ENCODE results near the gene RERG. TPM values are rescaled to one million over a fixed set of nuclear protein-coding genes. Genes with fewer than 3 reads are reported as not detected.

RERG gene
- total and polyA plus RNA-seq, 2 of the 4 experiments (the other 2 are of a cell fraction): not detected

DNA sequence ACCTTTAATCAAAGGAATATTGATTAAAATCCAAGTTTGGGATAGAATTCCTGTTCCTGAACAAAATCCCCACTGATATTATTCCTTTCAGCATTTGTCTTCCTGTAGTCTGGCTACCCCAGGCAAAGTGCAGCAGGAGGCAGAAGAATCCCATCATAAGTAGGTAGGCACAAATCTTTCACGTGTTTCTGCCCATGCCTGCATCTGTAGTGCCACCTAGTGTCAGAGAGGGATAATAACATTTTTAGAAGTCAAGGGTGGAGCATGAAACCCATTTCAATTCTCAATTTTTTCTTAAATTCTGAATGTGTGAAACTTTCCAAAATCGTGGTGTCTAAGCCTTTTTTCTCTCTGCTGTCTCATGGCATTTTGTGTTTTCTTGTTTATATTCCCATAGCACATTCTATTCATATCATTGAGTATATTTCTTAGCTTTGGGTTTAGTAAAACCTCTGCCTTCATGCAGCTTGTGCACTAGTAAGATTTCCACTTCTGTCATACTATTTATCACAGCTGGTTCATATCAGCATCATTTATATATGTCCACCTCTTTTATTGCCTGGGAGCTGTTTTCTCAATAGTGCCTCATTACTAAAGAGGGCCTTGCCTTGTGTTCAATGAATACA lies 47.8 kb upstream of the RERG start:
- no peak overlapping the region for H4K5ac ChIP-seq (ENCODE audit: low read depth, low read length)
- intact Hi-C loops (cut with micrococcal nuclease) (loop anchor here (1.0 to 5.0 kb wide), 5 partner anchors 42 to 639 kb away; no protein-coding TSS in a partner anchor), in situ Hi-C loops (cut with MboI; ENCODE audit: low sequenced_read_pairs) (no loop called here), dilution Hi-C loops (cut with HindIII; ENCODE audit: low sequenced_read_pairs, unreplicated experiment) (no loop called here)
- no peak overlapping the region for H3K9ac ChIP-seq (ENCODE audit: low read depth, low read length)
- DNase-seq (peak; percentile 58), ATAC-seq (ENCODE audit: low read depth) (peak; percentile 87)
- no peak overlapping the region for H2BK20ac ChIP-seq (ENCODE audit: low read depth, low read length)
- CTCF ChIA-PET: interaction anchor here (0.6 to 1.3 kb wide), 3 partner anchors 48 to 314 kb away, joined by 3 to 4 read pairs (median 3); partner anchors contain the start of gene RERG
- no peaks in the 10 kb centered on the region for H3K27me3 ChIP-seq (ENCODE audit: control insufficient read depth, insufficient read depth, low read length)
- H3K27ac ChIP-seq (ENCODE audit: insufficient read depth, low read length): no peak overlapping the region
- no peaks in the 10 kb centered on the region for H3K9me1 ChIP-seq (ENCODE audit: insufficient read depth, low read length)
- no peaks in the 10 kb centered on the region for H3K36me3 ChIP-seq (ENCODE audit: control insufficient read depth, insufficient read depth, low read length)
- TF ChIP-seq, protein P1, sequence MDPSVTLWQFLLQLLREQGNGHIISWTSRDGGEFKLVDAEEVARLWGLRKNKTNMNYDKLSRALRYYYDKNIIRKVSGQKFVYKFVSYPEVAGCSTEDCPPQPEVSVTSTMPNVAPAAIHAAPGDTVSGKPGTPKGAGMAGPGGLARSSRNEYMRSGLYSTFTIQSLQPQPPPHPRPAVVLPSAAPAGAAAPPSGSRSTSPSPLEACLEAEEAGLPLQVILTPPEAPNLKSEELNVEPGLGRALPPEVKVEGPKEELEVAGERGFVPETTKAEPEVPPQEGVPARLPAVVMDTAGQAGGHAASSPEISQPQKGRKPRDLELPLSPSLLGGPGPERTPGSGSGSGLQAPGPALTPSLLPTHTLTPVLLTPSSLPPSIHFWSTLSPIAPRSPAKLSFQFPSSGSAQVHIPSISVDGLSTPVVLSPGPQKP (IDR thresholded peaks at IDR 0.05; ENCODE audit: borderline replicate concordance, low read depth, low read length): no peak
- TF ChIP-seq CHD1 (IDR thresholded peaks at IDR 0.05; ENCODE audit: low read depth, low read length) (no peak), POLR2A (IDR thresholded peaks at IDR 0.05; ENCODE audit: low read depth, low read length) (no peak), MAFK (IDR thresholded peaks at IDR 0.05; ENCODE audit: low read depth, low read length) (no peak), MXI1 (IDR thresholded peaks at IDR 0.05; ENCODE audit: borderline replicate concordance, low read depth, low read length) (no peak), RCOR1 (IDR thresholded peaks at IDR 0.05; ENCODE audit: insufficient replicate concordance, low read length) (no peak), RFX5 (IDR thresholded peaks at IDR 0.05; ENCODE audit: low read depth, low read length) (no peak), CEBPB (IDR thresholded peaks at IDR 0.05; ENCODE audit: low read depth, low read length) (no peak), MAZ (IDR thresholded peaks at IDR 0.05; ENCODE audit: borderline replicate concordance, low read depth, low read length) (no peak), BHLHE40 (IDR thresholded peaks at IDR 0.05; ENCODE audit: low read depth, low read length) (no peak), FOS (IDR thresholded peaks at IDR 0.05; ENCODE audit: low read depth, low read length) (no peak), SMC3 (IDR thresholded peaks at IDR 0.05; ENCODE audit: low read depth, low read length) (peak; percentile 59), RAD21 (IDR thresholded peaks at IDR 0.05; ENCODE audit: low read length) (peak; percentile 61; the same call in 1 of the 2 replicates), NFE2L2 (IDR thresholded peaks at IDR 0.05; ENCODE audit: low read depth, low read length) (no peak)
- TF ChIP-seq, protein P2, sequence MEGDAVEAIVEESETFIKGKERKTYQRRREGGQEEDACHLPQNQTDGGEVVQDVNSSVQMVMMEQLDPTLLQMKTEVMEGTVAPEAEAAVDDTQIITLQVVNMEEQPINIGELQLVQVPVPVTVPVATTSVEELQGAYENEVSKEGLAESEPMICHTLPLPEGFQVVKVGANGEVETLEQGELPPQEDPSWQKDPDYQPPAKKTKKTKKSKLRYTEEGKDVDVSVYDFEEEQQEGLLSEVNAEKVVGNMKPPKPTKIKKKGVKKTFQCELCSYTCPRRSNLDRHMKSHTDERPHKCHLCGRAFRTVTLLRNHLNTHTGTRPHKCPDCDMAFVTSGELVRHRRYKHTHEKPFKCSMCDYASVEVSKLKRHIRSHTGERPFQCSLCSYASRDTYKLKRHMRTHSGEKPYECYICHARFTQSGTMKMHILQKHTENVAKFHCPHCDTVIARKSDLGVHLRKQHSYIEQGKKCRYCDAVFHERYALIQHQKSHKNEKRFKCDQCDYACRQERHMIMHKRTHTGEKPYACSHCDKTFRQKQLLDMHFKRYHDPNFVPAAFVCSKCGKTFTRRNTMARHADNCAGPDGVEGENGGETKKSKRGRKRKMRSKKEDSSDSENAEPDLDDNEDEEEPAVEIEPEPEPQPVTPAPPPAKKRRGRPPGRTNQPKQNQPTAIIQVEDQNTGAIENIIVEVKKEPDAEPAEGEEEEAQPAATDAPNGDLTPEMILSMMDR (conservative IDR thresholded peaks at IDR 0.05; ENCODE audit: low read depth, low read length): peak; percentile 76
- TF ChIP-seq, protein P3, sequence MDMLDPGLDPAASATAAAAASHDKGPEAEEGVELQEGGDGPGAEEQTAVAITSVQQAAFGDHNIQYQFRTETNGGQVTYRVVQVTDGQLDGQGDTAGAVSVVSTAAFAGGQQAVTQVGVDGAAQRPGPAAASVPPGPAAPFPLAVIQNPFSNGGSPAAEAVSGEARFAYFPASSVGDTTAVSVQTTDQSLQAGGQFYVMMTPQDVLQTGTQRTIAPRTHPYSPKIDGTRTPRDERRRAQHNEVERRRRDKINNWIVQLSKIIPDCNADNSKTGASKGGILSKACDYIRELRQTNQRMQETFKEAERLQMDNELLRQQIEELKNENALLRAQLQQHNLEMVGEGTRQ (IDR thresholded peaks at IDR 0.05; ENCODE audit: low read depth, low read length): no peak
- no peaks in the 10 kb centered on the region for H3K79me1 ChIP-seq (ENCODE audit: low read depth in 1 of 2, low read length in 2 of 2)
- no peak overlapping the region for H3K56ac ChIP-seq (ENCODE audit: extremely low read depth, insufficient read depth, low read length)
- H3K18ac ChIP-seq (ENCODE audit: low read depth, low read length): no peak overlapping the region
- no peak overlapping the region for H2AFZ ChIP-seq (replicated peaks; ENCODE audit: low read length, poor library complexity)
- H4K8ac ChIP-seq (ENCODE audit: low read depth in 2 of 2, low read length in 2 of 2): no peak overlapping the region
- no peaks in the 10 kb centered on the region for H3K4me1 ChIP-seq (ENCODE audit: control insufficient read depth, insufficient read depth, low read length)
- H3K4ac ChIP-seq (ENCODE audit: low read depth, low read length): no peak overlapping the region
- WGBS, 2 experiments (ENCODE audit: extremely low coverage in 2 of 2, insufficient read length in 1 of 2): no CpG with 5 or more reads among the region's 2 CpGs
- no peak overlapping the region for H2BK5ac ChIP-seq (ENCODE audit: low read depth, low read length, poor library complexity, severe bottlenecking)
- H3K4me3 ChIP-seq (ENCODE audit: insufficient read depth, low read depth, low read length): no peak overlapping the region
- BruUV-seq (replicated peaks): no TSS peak
- H2BK120ac ChIP-seq (ENCODE audit: low read depth, low read length): no peak overlapping the region
- no peak overlapping the region for H4K91ac ChIP-seq (ENCODE audit: insufficient read depth, low read depth, low read length)
- H2AK9ac ChIP-seq (replicated peaks; ENCODE audit: low read depth, low read length, poor library complexity): no peak overlapping the region
- H3K9me3 ChIP-seq (ENCODE audit: control insufficient read depth, insufficient read depth, low read length): no peaks in the 10 kb centered on the region
- no peaks in the 10 kb centered on the region for H4K20me1 ChIP-seq (ENCODE audit: insufficient read depth, low read length)
- POLR2A ChIA-PET (ENCODE audit: unreplicated experiment): no interaction called here
- H2BK15ac ChIP-seq (ENCODE audit: low read depth, low read length): no peak overlapping the region
- no peak overlapping the region for H3K23ac ChIP-seq (ENCODE audit: low read depth, low read length)
- H2AK5ac ChIP-seq (ENCODE audit: low read depth, low read length): no peak overlapping the region
- H3K4me2 ChIP-seq (ENCODE audit: low read depth, low read length): no peak overlapping the region
- H3K14ac ChIP-seq (replicated peaks; ENCODE audit: low read depth, low read length): no peak overlapping the region

Measured in IMR-90 (cell line).